Natural killer cell (primary cell): ENCODE measurements around the gene PTN. TPM values are rescaled to one million over a fixed set of nuclear protein-coding genes. Genes with fewer than 3 reads are reported as not detected.
"Not testable (repeated sequence)": the region's sequence is repeated elsewhere in the genome, so short reads cannot be mapped to it uniquely, and the experiment has no call there.

Experiments used
- ATAC-seq, 3 donors: fragments of 150-1000 bp in 2 of 3; fragments of 200-7000 bp in 1 of 3; cut with Tn5 transposase; 1 replicate in 1 of 3; 2 replicates in 2 of 3; pipeline ENCODE4 v1.10.0; 2021; ENCODE audit warnings: mild to moderate bottlenecking in 2 of 3, moderate library complexity in 2 of 3
- DNase-seq, 2 donors: peaks; one replicate each; pipeline versions ENCODE4 v3.0.0 to v3.0.0-alpha.2; 2013 to 2021; ENCODE audit warnings: mixed read lengths in 1 of 2
- H3K27ac ChIP-seq: one replicate; pipeline ENCODE4 v1.5.1; 2013; ENCODE audit warnings: mild to moderate bottlenecking, low read length
- H3K27me3 ChIP-seq: one replicate; pipeline ENCODE4 v1.6.1; 2013; ENCODE audit warnings: low read length; ENCODE audit not compliant: control insufficient read depth, insufficient read depth
- H3K36me3 ChIP-seq: one replicate; pipeline ENCODE4 v1.6.1; 2013; ENCODE audit warnings: low read length; ENCODE audit not compliant: control insufficient read depth, insufficient read depth
- H3K4me1 ChIP-seq: one replicate; pipeline ENCODE4 v1.6.1; 2013; ENCODE audit warnings: low read length; ENCODE audit not compliant: control insufficient read depth, insufficient read depth
- H3K4me3 ChIP-seq: one replicate; pipeline ENCODE4 v1.5.1; 2013; ENCODE audit warnings: low read length
- H3K9me3 ChIP-seq: one replicate; pipeline ENCODE4 v1.6.1; 2013; ENCODE audit warnings: low read length; ENCODE audit not compliant: control insufficient read depth, insufficient read depth
- H3K27ac Mint-ChIP-seq, 2 donors: one replicate each; pipeline ENCODE4 v1.8.0; 2022; ENCODE audit warnings: mild to moderate bottlenecking in 2 of 2, mixed read lengths in 2 of 2, moderate library complexity in 1 of 2
- H3K27me3 Mint-ChIP-seq, 2 donors: one replicate each; pipeline ENCODE4 v1.8.0; 2022; ENCODE audit warnings: low read depth in 2 of 2, mixed read lengths in 2 of 2
- H3K36me3 Mint-ChIP-seq: one replicate; pipeline ENCODE4 v1.8.0; 2022; ENCODE audit warnings: mixed read lengths
- H3K4me1 Mint-ChIP-seq, 2 donors: one replicate each; pipeline ENCODE4 v1.8.0; 2022; ENCODE audit warnings: mixed read lengths in 2 of 2
- H3K4me3 Mint-ChIP-seq: one replicate; pipeline ENCODE4 v1.8.0; 2022; ENCODE audit warnings: mild to moderate bottlenecking, moderate library complexity, mixed read lengths
- H3K9me3 Mint-ChIP-seq, 2 donors: one replicate each; pipeline ENCODE4 v1.8.0; 2022; ENCODE audit warnings: mixed read lengths in 2 of 2
- WGBS: methylation state at CpG from one replicate; pipeline ENCODE4 v1.1.7; 2013; ENCODE audit warnings: missing lambda C conversion rate; ENCODE audit not compliant: insufficient coverage; 5-methylcytosine and 5-hydroxymethylcytosine counted together
- intact Hi-C: fragments of 100-400 bp; cut with micrococcal nuclease; formaldehyde crosslinking; loops from one replicate; pipeline ENCODE4 v1.14.2; 2022
- total RNA-seq, 4 donors: library from RNA; stranded (reverse); fragments of 120-200 nt in 1 of 4; gene quantifications; one replicate each; pipeline versions ENCODE4 v1.2.3 to v1.2.4, GENCODE V29; 2013 to 2022
- TF ChIP-seq, protein P1 (sequence below): fragments of 200-600 bp; IDR thresholded peaks from one replicate; pipeline ENCODE4 v1.8.0; 2022; ENCODE audit warnings: antibody characterized with exemption

PTN gene
- total RNA-seq, 3 donors from 2014 or later (not counting 1 experiment from before 2014, with no cell fraction given), result not detected

DNA sequence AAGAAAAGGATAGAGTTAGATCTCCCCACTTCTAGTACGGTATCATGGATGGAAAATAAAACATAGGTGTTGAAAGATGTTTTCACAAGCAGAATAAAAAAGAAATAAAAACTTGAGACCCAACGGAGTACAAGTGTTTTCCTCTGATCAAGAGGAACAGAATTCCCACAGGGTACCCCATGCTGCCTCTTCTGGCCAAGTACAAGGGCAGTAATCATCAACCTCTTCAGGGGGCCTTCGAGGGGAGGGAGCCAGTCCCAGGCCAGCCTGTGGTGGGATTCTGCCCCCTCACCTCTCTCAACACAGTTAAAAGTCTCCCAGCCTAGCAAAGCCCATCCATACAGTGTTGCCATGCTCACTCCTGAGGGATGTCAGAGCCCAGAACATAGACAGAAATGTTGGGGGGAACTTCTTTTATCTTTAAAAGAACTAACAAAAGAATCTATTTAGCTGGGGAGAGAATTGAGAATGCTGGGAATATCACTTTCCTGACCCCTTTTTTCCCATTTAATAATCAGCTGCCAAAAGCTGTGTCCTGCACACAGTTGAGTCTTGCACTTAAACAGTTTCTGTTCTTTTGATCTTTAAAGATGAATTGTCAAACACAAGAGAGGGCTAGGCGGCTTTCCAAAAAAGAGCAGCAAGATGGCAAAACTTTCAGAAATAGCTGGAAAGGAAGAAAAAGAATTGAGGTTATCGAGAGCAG lies 101.7 kb downstream of the PTN start:
- H3K36me3 Mint-ChIP-seq, result no peaks in the 10 kb centered on the region
- Histone ChIP-seq H3K36me3 (no peaks in the 10 kb centered on the region), H3K9me3 (no peaks in the 10 kb centered on the region), H3K27me3 (no peaks in the 10 kb centered on the region), H3K4me1 (no peaks in the 10 kb centered on the region), H3K27ac (no peak overlapping the region), H3K4me3 (no peak overlapping the region)
- no peaks in the 10 kb centered on the region for H3K4me1 Mint-ChIP-seq
- intact Hi-C loops, result no loop called here
- ATAC-seq, result no peak
- TF ChIP-seq, protein P1, sequence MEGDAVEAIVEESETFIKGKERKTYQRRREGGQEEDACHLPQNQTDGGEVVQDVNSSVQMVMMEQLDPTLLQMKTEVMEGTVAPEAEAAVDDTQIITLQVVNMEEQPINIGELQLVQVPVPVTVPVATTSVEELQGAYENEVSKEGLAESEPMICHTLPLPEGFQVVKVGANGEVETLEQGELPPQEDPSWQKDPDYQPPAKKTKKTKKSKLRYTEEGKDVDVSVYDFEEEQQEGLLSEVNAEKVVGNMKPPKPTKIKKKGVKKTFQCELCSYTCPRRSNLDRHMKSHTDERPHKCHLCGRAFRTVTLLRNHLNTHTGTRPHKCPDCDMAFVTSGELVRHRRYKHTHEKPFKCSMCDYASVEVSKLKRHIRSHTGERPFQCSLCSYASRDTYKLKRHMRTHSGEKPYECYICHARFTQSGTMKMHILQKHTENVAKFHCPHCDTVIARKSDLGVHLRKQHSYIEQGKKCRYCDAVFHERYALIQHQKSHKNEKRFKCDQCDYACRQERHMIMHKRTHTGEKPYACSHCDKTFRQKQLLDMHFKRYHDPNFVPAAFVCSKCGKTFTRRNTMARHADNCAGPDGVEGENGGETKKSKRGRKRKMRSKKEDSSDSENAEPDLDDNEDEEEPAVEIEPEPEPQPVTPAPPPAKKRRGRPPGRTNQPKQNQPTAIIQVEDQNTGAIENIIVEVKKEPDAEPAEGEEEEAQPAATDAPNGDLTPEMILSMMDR, result no peak
- no peaks in the 10 kb centered on the region for H3K27me3 Mint-ChIP-seq
- DNase-seq, result no peak
- WGBS, result 70% methylated on average over 4 of the region's 5 CpGs
- no peak overlapping the region for H3K27ac Mint-ChIP-seq
- no peak overlapping the region for H3K4me3 Mint-ChIP-seq
- H3K9me3 Mint-ChIP-seq, result peaks cover 14 to 18% of the 10 kb centered on the region in 2 donors

DNA sequence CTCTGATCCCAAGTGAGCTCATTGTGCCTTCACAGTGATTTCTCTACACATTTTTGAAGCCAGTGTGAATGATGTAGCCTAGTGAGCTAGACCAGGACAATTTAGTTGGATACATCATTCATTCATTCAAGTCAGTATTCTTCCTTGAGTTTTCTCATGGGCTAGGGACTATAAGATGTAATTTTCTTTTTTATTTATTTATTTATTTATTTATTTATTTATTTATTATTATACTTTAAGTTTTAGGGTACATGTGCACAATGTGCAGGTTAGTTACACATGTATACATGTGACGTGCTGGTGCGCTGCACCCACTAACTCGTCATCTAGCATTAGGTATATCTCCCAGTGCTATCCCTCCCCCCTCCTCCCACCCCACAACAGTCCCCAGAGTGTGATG lies 104.3 kb downstream of the PTN start:
- H3K4me1 Mint-ChIP-seq, H3K36me3 ChIP-seq, H3K4me3 ChIP-seq, H3K27me3 ChIP-seq, H3K9me3 ChIP-seq, H3K27me3 Mint-ChIP-seq, H3K27ac Mint-ChIP-seq, H3K27ac ChIP-seq, H3K4me1 ChIP-seq, H3K4me3 Mint-ChIP-seq, H3K36me3 Mint-ChIP-seq, intact Hi-C loops, ATAC-seq, DNase-seq: not testable (repeated sequence)
- H3K9me3 Mint-ChIP-seq, result peaks cover 16 to 23% of the 10 kb centered on the region in 2 donors
- WGBS, result no CpG with 5 or more reads among the region's 3 CpGs

DNA sequence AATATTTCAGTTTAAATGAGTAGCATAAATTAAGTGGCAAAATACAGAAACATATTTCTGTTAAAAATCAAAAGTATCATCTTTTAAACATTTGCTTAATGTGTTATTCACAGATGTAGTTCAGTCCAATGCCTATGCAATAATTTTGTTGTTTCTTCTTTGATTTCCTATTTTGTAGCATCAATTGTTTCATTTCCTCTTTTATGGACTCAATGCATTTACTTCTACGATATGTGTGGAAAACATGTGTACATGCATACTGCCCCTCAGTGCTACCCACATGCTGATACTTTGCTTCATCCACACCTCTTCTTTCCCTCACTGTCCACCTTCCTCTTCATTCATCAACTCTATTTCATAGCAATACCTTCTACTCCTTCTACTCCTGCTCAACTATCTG lies 108.1 kb downstream of the PTN start:
- H3K36me3 ChIP-seq, result no peaks in the 10 kb centered on the region
- Mint-ChIP-seq H3K4me3 (no peak overlapping the region), H3K9me3 (peaks cover 23% of the 10 kb centered on the region in 2 donors), H3K36me3 (no peaks in the 10 kb centered on the region), H3K27ac (no peak overlapping the region), H3K4me1 (no peaks in the 10 kb centered on the region), H3K27me3 (no peaks in the 10 kb centered on the region)
- ATAC-seq, result no peak
- no peaks in the 10 kb centered on the region for H3K27me3 ChIP-seq
- no peaks in the 10 kb centered on the region for H3K4me1 ChIP-seq
- H3K27ac ChIP-seq, result no peak overlapping the region
- 81% methylated on average over 1 of the region's 1 CpG for WGBS
- intact Hi-C loops, result no loop called here
- TF ChIP-seq, protein P1, result no peak
- H3K4me3 ChIP-seq, result no peak overlapping the region
- no peak for DNase-seq
- no peaks in the 10 kb centered on the region for H3K9me3 ChIP-seq

DNA sequence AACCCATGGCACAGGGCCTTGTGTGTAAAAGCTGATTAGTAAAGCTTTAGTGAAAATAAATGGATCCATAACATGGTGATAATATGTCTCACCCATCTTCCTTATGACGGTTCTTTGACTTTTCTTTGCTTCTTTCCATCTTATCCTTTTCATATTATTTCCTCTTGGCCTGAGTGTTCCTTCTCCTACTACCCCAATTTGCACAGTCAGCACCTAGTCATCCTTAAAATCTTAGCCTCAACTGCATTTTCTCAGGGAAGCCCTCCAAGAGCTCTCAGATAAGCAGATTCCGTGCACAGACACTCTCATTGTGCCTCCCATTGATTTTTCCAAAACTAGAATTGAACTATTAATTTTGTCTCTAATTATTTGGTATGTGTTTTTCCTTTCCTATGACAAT lies 112.4 kb downstream of the PTN start:
- Mint-ChIP-seq H3K27me3 (no peaks in the 10 kb centered on the region), H3K27ac (no peak overlapping the region), H3K4me1 (no peaks in the 10 kb centered on the region), H3K4me3 (no peak overlapping the region), H3K36me3 (no peaks in the 10 kb centered on the region), H3K9me3 (peaks cover 12 to 17% of the 10 kb centered on the region in 2 donors)
- H3K4me1 ChIP-seq, result no peaks in the 10 kb centered on the region
- ATAC-seq (no peak), DNase-seq (no peak)
- no peaks in the 10 kb centered on the region for H3K27me3 ChIP-seq
- TF ChIP-seq, protein P1, result no peak
- no peaks in the 10 kb centered on the region for H3K9me3 ChIP-seq
- WGBS, result 64% methylated on average over 2 of the region's 2 CpGs
- H3K27ac ChIP-seq, result no peak overlapping the region
- no peak overlapping the region for H3K4me3 ChIP-seq
- no peaks in the 10 kb centered on the region for H3K36me3 ChIP-seq
- intact Hi-C loops, result no loop called here
